ENCODE results near the gene NADSYN1. TPM values are rescaled to one million over a fixed set of nuclear protein-coding genes. Genes with fewer than 3 reads are reported as not detected.

The NADSYN1 gene
- total RNA-seq, 2 donors from 2014 or later, result 56.6 to 80.2 TPM

GRCh38 chr11:71491940-71492339 is 38.9 kb downstream of the NADSYN1 start:
- 90% methylated on average over 9 of the region's 9 CpGs for WGBS
- peaks cover 3 to 20% of the 10 kb centered on the region in 2 donors for H3K36me3 ChIP-seq
- H3K4me1 ChIP-seq (replicated peaks), result no peaks in the 10 kb centered on the region
- no peak overlapping the region for H3K4me3 ChIP-seq
- H3K27ac ChIP-seq, result no peak overlapping the region
- TF ChIP-seq POLR2A (IDR thresholded peaks at IDR 0.05) (no peak), CTCF (IDR thresholded peaks at IDR 0.05) (no peak), POLR2AphosphoS5 (IDR thresholded peaks at IDR 0.05) (no peak)
- intact Hi-C loops (cut with DNase I), result no loop called here
- DNase-seq (ENCODE audit: low spot score), result no peak
- H3K9me3 ChIP-seq, result no peaks in the 10 kb centered on the region
- no peaks in the 10 kb centered on the region for H3K27me3 ChIP-seq (replicated peaks; ENCODE audit: insufficient read depth)

- peaks cover 6 to 29% of the 10 kb centered on the region in 2 donors for H3K36me3 ChIP-seq
- H3K9me3 ChIP-seq, result no peaks in the 10 kb centered on the region
- intact Hi-C loops (cut with DNase I), result no loop called here
- no peaks in the 10 kb centered on the region for H3K27me3 ChIP-seq (replicated peaks; ENCODE audit: insufficient read depth)
- no peak overlapping the region for H3K27ac ChIP-seq
- no peak for DNase-seq (ENCODE audit: low spot score)
- 93% methylated on average over 20 of the region's 20 CpGs for WGBS
- H3K4me3 ChIP-seq, result no peak overlapping the region
- TF ChIP-seq CTCF (IDR thresholded peaks at IDR 0.05), result no peak
- no peak for TF ChIP-seq POLR2A (IDR thresholded peaks at IDR 0.05)
- no peaks in the 10 kb centered on the region for H3K4me1 ChIP-seq (replicated peaks)
Observed at GRCh38 chr11:71495286-71496230, 42.6 kb downstream of the NADSYN1 start.

- Histone ChIP-seq H3K4me1 (replicated peaks) (no peaks in the 10 kb centered on the region), H3K4me3 (no peak overlapping the region), H3K36me3 (peaks cover 10 to 20% of the 10 kb centered on the region in 2 donors), H3K9me3 (no peaks in the 10 kb centered on the region), H3K27me3 (replicated peaks; ENCODE audit: insufficient read depth) (no peaks in the 10 kb centered on the region), H3K27ac (no peak overlapping the region)
- 94% methylated on average over 13 of the region's 13 CpGs for WGBS
- no peak for TF ChIP-seq CTCF (IDR thresholded peaks at IDR 0.05)
- TF ChIP-seq POLR2A (IDR thresholded peaks at IDR 0.05), result no peak
- TF ChIP-seq POLR2AphosphoS5 (IDR thresholded peaks at IDR 0.05), result no peak
- no peak for DNase-seq (ENCODE audit: low spot score)
- intact Hi-C loops (cut with DNase I), result no loop called here
Observed at GRCh38 chr11:71496421-71496820, 43.4 kb downstream of the NADSYN1 start.

- TF ChIP-seq POLR2A (IDR thresholded peaks at IDR 0.05), result no peak
- TF ChIP-seq CTCF (IDR thresholded peaks at IDR 0.05), result no peak
- TF ChIP-seq POLR2AphosphoS5 (IDR thresholded peaks at IDR 0.05), result no peak
- 96% methylated on average over 19 of the region's 19 CpGs for WGBS
- Histone ChIP-seq H3K27ac (no peak overlapping the region), H3K4me1 (replicated peaks) (no peaks in the 10 kb centered on the region), H3K4me3 (no peak overlapping the region), H3K9me3 (no peaks in the 10 kb centered on the region), H3K36me3 (peaks cover 13 to 15% of the 10 kb centered on the region in 2 donors), H3K27me3 (replicated peaks; ENCODE audit: insufficient read depth) (no peaks in the 10 kb centered on the region)
- intact Hi-C loops (cut with DNase I), result no loop called here
- DNase-seq (ENCODE audit: low spot score), result no peak
Observed at GRCh38 chr11:71498091-71498490, 45.1 kb downstream of the NADSYN1 start.

GRCh38 chr11:71499125-71499524 is 46.1 kb downstream of the NADSYN1 start:
- no peaks in the 10 kb centered on the region for H3K4me1 ChIP-seq (replicated peaks)
- no peak for DNase-seq (ENCODE audit: low spot score)
- intact Hi-C loops (cut with DNase I), result no loop called here
- TF ChIP-seq CTCF (IDR thresholded peaks at IDR 0.05) (no peak), POLR2AphosphoS5 (IDR thresholded peaks at IDR 0.05) (no peak), POLR2A (IDR thresholded peaks at IDR 0.05) (no peak)
- no peak overlapping the region for H3K27ac ChIP-seq
- H3K9me3 ChIP-seq, result no peaks in the 10 kb centered on the region
- WGBS, result 87% methylated on average over 13 of the region's 13 CpGs
- peaks cover 13 to 15% of the 10 kb centered on the region in 2 donors for H3K36me3 ChIP-seq
- H3K27me3 ChIP-seq (replicated peaks; ENCODE audit: insufficient read depth), result no peaks in the 10 kb centered on the region
- H3K4me3 ChIP-seq, result no peak overlapping the region
